GM19240 (cell line): ENCODE data around the gene CCDC28A.

Experiments
- DNase-seq: peaks from one replicate; pipeline ENCODE4 v3.0.0; 2011; ENCODE audit warnings: low spot score; ENCODE audit not compliant: insufficient read length

CCDC28A gene

DNA sequence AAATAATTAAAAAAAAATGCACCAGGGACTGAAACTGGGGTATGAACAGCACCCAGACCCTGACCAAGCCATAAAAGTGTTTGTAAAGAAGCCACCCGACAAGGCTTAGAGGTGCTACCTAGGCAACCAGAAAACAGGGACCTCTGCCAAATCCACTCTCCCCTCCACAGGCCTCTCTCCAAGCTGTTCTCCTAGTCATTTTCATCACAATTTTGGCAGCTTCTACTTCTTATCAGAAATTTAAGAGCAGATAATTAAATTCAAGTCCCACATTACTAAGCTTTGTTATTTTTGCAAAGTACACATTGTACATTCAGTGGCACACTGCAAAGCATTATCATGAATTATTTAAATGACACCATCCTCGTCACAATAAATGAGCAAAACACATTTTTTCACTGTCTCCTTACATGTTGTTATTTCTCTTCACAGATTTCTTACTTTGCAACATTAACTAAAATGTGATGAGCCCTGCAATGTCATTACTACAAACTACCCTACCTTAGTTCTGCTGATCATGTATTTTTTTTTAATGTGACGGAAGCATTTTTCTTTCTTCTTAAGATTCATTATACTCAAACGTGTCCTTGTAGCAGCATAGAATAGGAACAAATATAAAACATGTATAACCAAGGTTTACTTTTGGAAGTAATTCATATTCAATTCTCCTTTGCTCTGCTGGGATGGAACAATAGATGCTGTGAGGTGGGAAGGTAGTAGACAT lies 60.4 kb downstream of the CCDC28A start:
- DNase-seq = no peak

DNA sequence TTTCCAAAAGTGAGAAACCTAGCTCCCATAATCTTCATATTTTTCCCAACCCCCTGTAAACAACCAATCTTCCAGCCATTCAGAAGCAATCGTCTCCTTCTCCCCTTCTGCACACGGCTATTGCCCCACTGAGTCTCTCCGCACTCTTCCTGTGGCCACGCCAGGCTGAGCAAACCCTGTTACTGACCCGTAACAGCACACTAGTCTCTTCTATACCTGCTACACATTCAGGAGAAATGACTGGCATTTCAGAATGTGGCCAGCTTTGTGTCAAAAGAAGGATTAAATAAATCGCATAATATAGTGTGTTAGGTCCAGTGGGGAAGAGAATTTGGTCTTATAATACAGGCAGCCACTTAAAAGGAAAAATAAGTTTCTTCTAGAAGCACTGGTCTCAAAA lies 63.7 kb downstream of the CCDC28A start:
- no peak for DNase-seq
